Bronchial epithelial cell (primary cell): ENCODE results near the gene TRPM5. TPM values are rescaled to one million over a fixed set of nuclear protein-coding genes. Genes with fewer than 3 reads are reported as not detected.

Experiments used
- DNase-seq: peaks from one replicate; pipeline ENCODE4 v3.0.0-alpha.2; 2010; ENCODE audit warnings: low read depth
- FAIRE-seq: peaks from 2 replicates; lab custom pipeline; 2011; peaks lifted over from hg19 to GRCh38; lab: Jason Lieb, UNC
- H3K27me3 ChIP-seq: 2 replicates; pipeline ENCODE4 v1.5.1; 2011; ENCODE audit warnings: low read length; ENCODE audit not compliant: control insufficient read depth, insufficient read depth
- H3K36me3 ChIP-seq: 2 replicates; pipeline ENCODE4 v1.5.1; 2011; ENCODE audit warnings: low read length; ENCODE audit not compliant: control insufficient read depth, insufficient read depth
- H3K4me3 ChIP-seq: 2 replicates; pipeline ENCODE4 v1.5.1; 2011; ENCODE audit warnings: mild to moderate bottlenecking, low read depth, low read length, control low read depth
- total RNA-seq: library from RNA; depleted of rRNA; stranded (reverse); fragments of >200 nt; gene quantifications from 2 replicates; pipeline ENCODE4 v1.2.1, GENCODE V29; 2014
- TF ChIP-seq, protein P1 (sequence below): IDR thresholded peaks from 2 replicates; pipeline ENCODE4 v1.5.1; 2011; ENCODE audit warnings: mild to moderate bottlenecking, moderate library complexity, low read length, control low read depth, inconsistent platforms; ENCODE audit not compliant: insufficient read depth, severe bottlenecking

The TRPM5 gene
- total RNA-seq, 1 donor from 2014 or later = not detected

DNA sequence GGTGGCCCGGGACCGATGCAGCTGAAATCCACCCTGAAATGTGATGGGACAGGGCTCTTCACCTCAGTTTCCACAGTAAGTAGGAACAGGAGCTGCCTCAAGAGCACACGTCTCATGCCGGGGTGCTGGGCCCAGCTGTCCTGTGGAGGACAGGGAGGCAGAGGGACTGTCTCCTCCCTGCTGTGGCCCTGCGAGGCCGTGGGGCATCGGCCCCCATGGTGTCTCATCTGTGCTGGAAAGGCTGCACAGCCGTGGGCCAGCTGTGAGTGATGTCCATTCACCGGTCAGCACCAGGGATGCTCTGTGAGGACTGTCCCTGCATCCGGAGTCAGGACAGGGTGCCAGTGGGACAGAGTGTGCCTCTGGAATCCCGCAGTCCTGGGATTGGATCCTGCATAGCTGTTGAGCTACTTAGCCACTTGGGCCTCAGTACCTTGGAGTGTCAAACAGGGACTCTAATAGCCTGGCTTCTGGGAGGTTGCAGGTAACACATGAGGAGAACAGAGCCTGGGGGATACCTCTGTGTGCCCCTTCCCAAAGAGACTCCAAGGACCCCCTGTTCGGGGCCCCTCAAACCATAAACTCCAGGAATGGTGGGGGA lies 16.5 kb downstream of the TRPM5 start:
- TF ChIP-seq, protein P1, sequence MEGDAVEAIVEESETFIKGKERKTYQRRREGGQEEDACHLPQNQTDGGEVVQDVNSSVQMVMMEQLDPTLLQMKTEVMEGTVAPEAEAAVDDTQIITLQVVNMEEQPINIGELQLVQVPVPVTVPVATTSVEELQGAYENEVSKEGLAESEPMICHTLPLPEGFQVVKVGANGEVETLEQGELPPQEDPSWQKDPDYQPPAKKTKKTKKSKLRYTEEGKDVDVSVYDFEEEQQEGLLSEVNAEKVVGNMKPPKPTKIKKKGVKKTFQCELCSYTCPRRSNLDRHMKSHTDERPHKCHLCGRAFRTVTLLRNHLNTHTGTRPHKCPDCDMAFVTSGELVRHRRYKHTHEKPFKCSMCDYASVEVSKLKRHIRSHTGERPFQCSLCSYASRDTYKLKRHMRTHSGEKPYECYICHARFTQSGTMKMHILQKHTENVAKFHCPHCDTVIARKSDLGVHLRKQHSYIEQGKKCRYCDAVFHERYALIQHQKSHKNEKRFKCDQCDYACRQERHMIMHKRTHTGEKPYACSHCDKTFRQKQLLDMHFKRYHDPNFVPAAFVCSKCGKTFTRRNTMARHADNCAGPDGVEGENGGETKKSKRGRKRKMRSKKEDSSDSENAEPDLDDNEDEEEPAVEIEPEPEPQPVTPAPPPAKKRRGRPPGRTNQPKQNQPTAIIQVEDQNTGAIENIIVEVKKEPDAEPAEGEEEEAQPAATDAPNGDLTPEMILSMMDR = no peak
- no peak overlapping the region for H3K4me3 ChIP-seq
- H3K36me3 ChIP-seq = no peaks in the 10 kb centered on the region
- no peaks in the 10 kb centered on the region for H3K27me3 ChIP-seq
- DNase-seq = no peak
- peak; percentile 62 for FAIRE-seq

DNA sequence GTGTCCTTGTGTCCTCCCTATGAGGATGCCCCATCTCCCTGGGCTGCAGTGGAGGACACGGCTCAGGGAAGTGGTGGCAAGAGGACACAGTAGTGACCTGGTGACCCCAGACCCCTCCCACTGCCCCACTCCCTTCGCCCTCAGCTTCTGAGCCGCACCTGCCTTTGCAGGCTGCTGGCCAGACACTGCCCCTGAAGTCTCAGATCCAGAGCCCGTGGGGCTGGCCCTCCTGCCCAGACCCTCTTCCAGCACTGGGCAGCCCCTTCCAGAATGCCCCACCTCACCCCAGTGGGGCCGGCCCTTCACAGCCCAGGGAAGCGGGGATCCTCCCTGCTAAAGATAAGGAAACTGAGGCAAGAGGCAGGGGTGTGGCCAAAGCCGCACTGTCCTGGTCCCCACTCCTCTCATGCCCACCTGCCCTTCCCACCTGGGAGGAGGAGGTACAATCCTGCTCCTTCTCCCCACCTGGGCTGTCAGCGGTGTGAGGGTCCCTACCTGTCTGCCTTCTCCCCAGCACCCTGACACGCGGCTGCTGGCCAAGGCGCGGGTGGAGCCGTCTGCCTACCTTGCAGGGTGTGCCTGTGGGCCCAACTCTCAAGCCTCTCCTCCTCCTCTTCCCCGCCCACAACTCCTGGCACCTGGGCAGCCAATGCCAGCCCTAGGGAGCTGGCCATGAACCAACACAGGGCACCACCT lies 17.3 kb downstream of the TRPM5 start:
- no peak for DNase-seq
- Histone ChIP-seq H3K36me3 (no peaks in the 10 kb centered on the region), H3K27me3 (no peaks in the 10 kb centered on the region), H3K4me3 (no peak overlapping the region)
- no peak for FAIRE-seq
- TF ChIP-seq, protein P1 = no peak

DNA sequence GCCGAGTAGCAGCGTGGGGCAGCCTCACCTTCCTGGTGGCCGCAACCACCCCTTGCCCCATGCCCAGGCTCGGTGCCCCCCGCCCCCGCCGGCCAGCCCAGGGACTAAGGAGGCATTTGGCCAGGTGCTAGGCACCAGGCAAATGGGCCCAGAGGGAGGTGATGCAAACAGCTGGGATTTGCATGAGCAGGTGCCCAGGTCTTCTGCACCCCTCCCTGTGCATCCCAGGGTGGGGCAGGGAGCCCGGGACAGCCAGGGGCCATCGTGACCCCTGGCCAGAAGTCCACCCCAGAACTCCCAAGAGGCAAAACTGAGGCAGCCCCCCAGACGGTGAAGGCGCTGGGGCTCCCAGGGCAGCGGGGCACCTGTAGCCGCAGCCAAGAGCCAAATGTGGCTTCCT lies 18.1 kb downstream of the TRPM5 start:
- no peak for FAIRE-seq
- Histone ChIP-seq H3K4me3 (no peak overlapping the region), H3K27me3 (no peaks in the 10 kb centered on the region), H3K36me3 (no peaks in the 10 kb centered on the region)
- TF ChIP-seq, protein P1 = no peak
- no peak for DNase-seq

DNA sequence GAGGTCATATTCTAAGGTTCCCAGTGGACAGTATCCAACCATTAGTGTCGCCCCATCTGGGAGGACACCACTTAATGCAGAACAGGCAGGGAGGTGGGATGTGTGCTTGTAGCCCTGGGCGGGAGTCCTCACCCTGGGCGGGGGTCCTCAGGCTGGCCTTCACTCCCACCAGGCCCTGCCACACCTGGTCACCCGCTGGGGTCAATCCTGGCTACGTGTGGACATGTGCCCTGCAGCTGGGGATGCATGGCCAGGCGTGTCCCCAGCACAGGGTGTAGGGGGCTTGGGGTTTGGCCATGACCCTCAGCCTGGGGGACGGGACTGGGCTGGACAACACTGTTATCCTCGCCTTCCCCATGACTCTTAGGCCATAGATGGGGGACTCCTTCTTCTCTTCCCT lies 18.8 kb downstream of the TRPM5 start:
- TF ChIP-seq, protein P1 = no peak
- H3K27me3 ChIP-seq = no peaks in the 10 kb centered on the region
- FAIRE-seq (no peak), DNase-seq (no peak)
- H3K36me3 ChIP-seq = no peaks in the 10 kb centered on the region
- H3K4me3 ChIP-seq = no peak overlapping the region

DNA sequence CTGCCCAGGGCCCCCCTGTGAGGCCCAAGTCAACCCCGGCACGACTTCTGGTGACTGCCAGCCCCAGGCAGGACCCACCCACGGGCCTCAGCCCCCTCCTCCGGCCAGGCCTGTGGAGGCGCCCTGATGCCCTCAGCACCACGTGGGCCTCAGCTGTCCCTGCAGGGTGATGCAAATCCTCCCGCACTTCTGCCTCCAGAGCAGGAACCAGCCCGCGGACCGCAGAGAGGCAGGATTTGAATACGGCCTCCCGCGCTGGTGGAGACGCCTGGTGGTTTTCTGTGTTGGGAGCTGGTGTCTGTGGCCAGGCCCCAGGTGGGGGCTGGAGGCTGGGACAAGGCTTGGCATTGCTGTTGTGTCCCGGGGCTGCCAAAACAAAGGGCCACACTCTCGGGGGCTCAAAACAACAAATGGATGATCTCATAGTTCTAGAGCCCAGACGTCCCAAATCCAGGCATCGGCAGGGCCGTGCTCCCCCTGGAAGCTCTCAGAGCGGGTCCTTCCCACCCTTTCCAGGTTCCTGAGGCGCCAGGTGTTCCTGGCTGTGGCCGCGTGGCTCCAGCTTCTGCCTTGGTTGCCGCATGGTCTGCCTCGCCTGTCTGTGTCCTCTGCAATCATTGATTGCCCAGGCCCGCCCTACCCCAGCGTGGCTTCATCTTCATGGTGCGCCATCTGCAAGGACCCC lies 19.4 kb downstream of the TRPM5 start:
- Histone ChIP-seq H3K27me3 (no peaks in the 10 kb centered on the region), H3K4me3 (no peak overlapping the region), H3K36me3 (no peaks in the 10 kb centered on the region)
- TF ChIP-seq, protein P1 = no peak
- FAIRE-seq (no peak), DNase-seq (no peak)
